GM18873 (cell line): ENCODE measurements around the gene FAM200C.

Experiments
- ATAC-seq: cut with Tn5 transposase; IDR thresholded peaks from one replicate; pipeline ENCODE4 v1.9.1; 2021; ENCODE audit warnings: mild to moderate bottlenecking, moderate library complexity, moderate number of reproducible peaks; ENCODE audit not compliant: unreplicated experiment, low FRiP score

Gene FAM200C

GRCh38 chr5:160420331-160420610 lies 20.4 kb upstream of the FAM200C start:
- ATAC-seq: no peak

- no peak for ATAC-seq
Observed at GRCh38 chr5:160419458-160420330, 19.8 kb upstream of the FAM200C start.

- peak; percentile 63 for ATAC-seq
Observed at GRCh38 chr5:160418561-160419457, 19.0 kb upstream of the FAM200C start, which contains the start of gene SLU7. TSS of gene SLU7 (minus strand) at chr5:160419081. CDS start at chr5:160415294, 3,787 bp downstream.

- ATAC-seq: no peak
Observed at GRCh38 chr5:160398806-160399205, 1.0 kb downstream of the FAM200C start.

GRCh38 chr5:160397492-160397891 lies 2.4 kb downstream of the FAM200C start:
- ATAC-seq: no peak

- no peak for ATAC-seq
Observed at GRCh38 chr5:160395111-160395510, 4.7 kb downstream of the FAM200C start.

GRCh38 chr5:160390787-160391696 lies 8.8 kb downstream of the FAM200C start:
- no peak for ATAC-seq

- ATAC-seq: no peak
Observed at GRCh38 chr5:160387445-160387844, 12.4 kb downstream of the FAM200C start.

GRCh38 chr5:160385496-160385895 lies 14.4 kb downstream of the FAM200C start:
- ATAC-seq: no peak

- no peak for ATAC-seq
Observed at GRCh38 chr5:160384681-160385080, 15.2 kb downstream of the FAM200C start.

- ATAC-seq: no peak
Observed at GRCh38 chr5:160382346-160382745, 17.5 kb downstream of the FAM200C start.

- ATAC-seq: no peak
Observed at GRCh38 chr5:160380041-160380440, 19.8 kb downstream of the FAM200C start.

- no peak for ATAC-seq
Observed at GRCh38 chr5:160379511-160379910, 20.3 kb downstream of the FAM200C start.

- no peak for ATAC-seq
Observed at GRCh38 chr5:160378330-160378729, 21.5 kb downstream of the FAM200C start.

- no peak for ATAC-seq
Observed at GRCh38 chr5:160377651-160378050, 22.2 kb downstream of the FAM200C start.

- ATAC-seq: no peak
Observed at GRCh38 chr5:160376416-160376815, 23.4 kb downstream of the FAM200C start.

GRCh38 chr5:160375701-160376100 lies 24.2 kb downstream of the FAM200C start:
- ATAC-seq: no peak

GRCh38 chr5:160375166-160375565 lies 24.7 kb downstream of the FAM200C start:
- no peak for ATAC-seq

- no peak for ATAC-seq
Observed at GRCh38 chr5:160371294-160371693, 28.6 kb downstream of the FAM200C start.

- ATAC-seq: no peak
Observed at GRCh38 chr5:160370713-160371034, 29.2 kb downstream of the FAM200C start.
